Activated CD4-positive, alpha-beta memory T cell treated with anti-CD3 and anti-CD28 coated beads, Interleukin-2, amount 10 ng/mL, durations not matched to agents 7 days and 5 days (primary cell): Measurements from ENCODE around the gene ASCL5. TPM values are rescaled to one million over a fixed set of nuclear protein-coding genes. Genes with fewer than 3 reads are reported as not detected.
A peak's percentile ranks its signal among the peaks of the same experiment; 100 is the strongest.

Experiments
- CTCF ChIA-PET: fragments of 350-600 bp; sonication (Branson Sonifier 250); formaldehyde crosslinking; loops from one replicate; lab custom pipeline; 2021; ENCODE audit warnings: antibody characterized with exemption, inconsistent platforms; lab: Charles Lee
- POLR2A ChIA-PET: fragments of 350-600 bp; sonication (Branson Sonifier 250); formaldehyde crosslinking; loops from one replicate; lab custom pipeline; 2021; ENCODE audit warnings: antibody characterized with exemption; lab: Charles Lee
- DNase-seq: peaks from one replicate; pipeline ENCODE4 v3.0.0-alpha.2; 2020
- H3K27ac Mint-ChIP-seq: one replicate; pipeline ENCODE4 v1.8.0; 2021; ENCODE audit warnings: mild to moderate bottlenecking, mixed read lengths
- H3K27me3 Mint-ChIP-seq: one replicate; pipeline ENCODE4 v1.8.0; 2021; ENCODE audit warnings: mixed read lengths
- H3K36me3 Mint-ChIP-seq: one replicate; pipeline ENCODE4 v1.8.0; 2021; ENCODE audit warnings: low read depth, mixed read lengths
- H3K4me1 Mint-ChIP-seq: one replicate; pipeline ENCODE4 v1.8.0; 2021; ENCODE audit warnings: mixed read lengths
- H3K4me3 Mint-ChIP-seq: one replicate; pipeline ENCODE4 v1.8.0; 2021; ENCODE audit warnings: mild to moderate bottlenecking, mixed read lengths
- H3K9me3 Mint-ChIP-seq: one replicate; pipeline ENCODE4 v1.8.0; 2021; ENCODE audit warnings: mixed read lengths
- total RNA-seq, 2 experiments: library from RNA; stranded (reverse); gene quantifications; one replicate each; pipeline ENCODE4 v1.2.3, GENCODE V29; 2021

ASCL5 gene
- total RNA-seq: not detected

- H3K9me3 Mint-ChIP-seq: no peaks in the 10 kb centered on the region
- CTCF ChIA-PET: interaction anchor here (1.2 kb wide), 1 partner anchor 13 kb away, joined by 4 read pairs; no protein-coding TSS in a partner anchor
- H3K27me3 Mint-ChIP-seq: peaks cover 16% of the 10 kb centered on the region
- H3K36me3 Mint-ChIP-seq: no peaks in the 10 kb centered on the region
- no peaks in the 10 kb centered on the region for H3K4me1 Mint-ChIP-seq
- no peak within 1 kb of the TSS for H3K27ac Mint-ChIP-seq
- no peak for DNase-seq
- POLR2A ChIA-PET: no interaction called here
- H3K4me3 Mint-ChIP-seq: no peak within 1 kb of the TSS
Measured at GRCh38 chr1:201126832-201127754, at the start of gene ASCL5. Gene ASCL5, minus strand, starts transcription at chr1:201127184. Its CDS starts 11,812 bp downstream, at chr1:201115372.

DNA sequence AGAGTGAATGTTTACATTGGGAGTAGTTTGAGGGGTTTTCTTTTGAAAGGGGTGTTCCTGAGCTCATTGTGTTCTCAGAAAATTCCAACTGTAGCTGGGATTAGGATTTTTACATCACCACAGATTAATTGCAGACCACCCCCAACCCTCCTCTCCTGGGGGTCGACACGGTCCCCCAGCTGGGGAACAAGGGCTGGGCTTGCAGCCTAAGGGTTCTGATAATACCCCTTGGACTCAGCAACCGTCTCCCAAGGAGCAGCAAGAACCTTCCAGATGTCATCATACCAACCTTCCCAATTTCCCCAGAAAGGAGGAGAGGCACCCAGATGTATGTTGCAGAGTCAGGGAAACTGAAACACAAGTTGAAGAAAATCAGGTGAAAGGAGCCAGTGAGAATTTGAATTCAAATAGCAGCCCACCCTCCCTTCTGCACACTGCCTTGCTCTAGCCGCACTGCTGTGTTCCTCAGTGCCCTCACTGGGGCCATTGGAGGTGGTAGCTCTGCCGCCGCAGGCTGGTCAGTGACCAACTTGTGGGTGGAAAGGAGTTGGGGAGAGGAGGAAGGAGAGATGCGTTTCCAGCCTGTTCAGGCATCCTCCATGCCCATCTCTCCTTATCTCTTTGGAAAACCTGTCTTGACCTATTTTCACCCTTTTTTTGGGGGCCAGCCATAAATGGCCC is 49.0 kb upstream of the ASCL5 start:
- no peak overlapping the region for H3K4me3 Mint-ChIP-seq
- no peak overlapping the region for H3K27ac Mint-ChIP-seq
- H3K27me3 Mint-ChIP-seq: peaks cover 19% of the 10 kb centered on the region
- no peaks in the 10 kb centered on the region for H3K9me3 Mint-ChIP-seq
- ChIA-PET POLR2A (no interaction called here), CTCF (no interaction called here)
- DNase-seq: no peak
- H3K4me1 Mint-ChIP-seq: peaks cover 12% of the 10 kb centered on the region
- no peaks in the 10 kb centered on the region for H3K36me3 Mint-ChIP-seq

GRCh38 chr1:201173736-201174135 is 46.8 kb upstream of the ASCL5 start:
- CTCF ChIA-PET: no interaction called here
- no peaks in the 10 kb centered on the region for H3K9me3 Mint-ChIP-seq
- H3K27me3 Mint-ChIP-seq: peaks cover 12% of the 10 kb centered on the region
- H3K27ac Mint-ChIP-seq: no peak overlapping the region
- no peaks in the 10 kb centered on the region for H3K36me3 Mint-ChIP-seq
- POLR2A ChIA-PET: interaction anchor here (0.7 kb wide), 1 partner anchor 25 kb away, joined by 3 read pairs; no protein-coding TSS in a partner anchor
- DNase-seq: no peak
- peaks cover 16% of the 10 kb centered on the region for H3K4me1 Mint-ChIP-seq
- H3K4me3 Mint-ChIP-seq: no peak overlapping the region

GRCh38 chr1:201172999-201173610 is 46.1 kb upstream of the ASCL5 start:
- ChIA-PET POLR2A (no interaction called here), CTCF (interaction anchor here (1.1 kb wide), 1 partner anchor 23 kb away, joined by 5 read pairs; no protein-coding TSS in a partner anchor)
- Mint-ChIP-seq H3K9me3 (no peaks in the 10 kb centered on the region), H3K4me1 (peaks cover 16% of the 10 kb centered on the region), H3K4me3 (no peak overlapping the region), H3K36me3 (no peaks in the 10 kb centered on the region), H3K27ac (no peak overlapping the region), H3K27me3 (peaks cover 12% of the 10 kb centered on the region)
- no peak for DNase-seq

DNA sequence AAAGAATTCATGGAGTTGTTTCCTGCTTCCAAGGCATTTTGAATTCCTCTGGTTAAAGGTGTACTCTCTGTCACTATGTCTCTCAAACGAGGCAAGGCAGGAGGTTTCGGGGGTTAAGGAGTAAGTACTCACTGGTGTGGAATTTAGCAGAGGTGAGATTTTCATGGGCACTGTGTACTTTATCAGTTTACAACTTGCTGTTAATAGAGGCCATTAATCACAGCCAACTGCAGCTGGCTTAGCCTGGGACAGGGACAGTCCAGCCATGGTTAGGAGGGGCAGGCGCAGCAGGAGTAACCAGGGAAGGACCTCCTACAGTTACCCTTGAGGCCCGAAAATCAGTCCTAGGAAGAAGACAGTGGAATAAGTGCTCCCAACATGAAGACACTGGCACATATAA is 45.3 kb upstream of the ASCL5 start:
- H3K36me3 Mint-ChIP-seq: no peaks in the 10 kb centered on the region
- ChIA-PET CTCF (interaction anchor here (1.1 kb wide), 1 partner anchor 23 kb away, joined by 5 read pairs; no protein-coding TSS in a partner anchor), POLR2A (no interaction called here)
- H3K9me3 Mint-ChIP-seq: no peaks in the 10 kb centered on the region
- no peak overlapping the region for H3K27ac Mint-ChIP-seq
- no peak overlapping the region for H3K4me3 Mint-ChIP-seq
- peaks cover 17% of the 10 kb centered on the region for H3K27me3 Mint-ChIP-seq
- peaks cover 16% of the 10 kb centered on the region for H3K4me1 Mint-ChIP-seq
- DNase-seq: no peak

- peak; percentile 33 for DNase-seq
- no peaks in the 10 kb centered on the region for H3K36me3 Mint-ChIP-seq
- POLR2A ChIA-PET: interaction anchor here (1.0 to 1.6 kb wide), 2 partner anchors 15 to 17 kb away, joined by 3 read pairs; partner anchors contain the start of gene TMEM9
- no peak overlapping the region for H3K27ac Mint-ChIP-seq
- H3K4me3 Mint-ChIP-seq: peak overlapping the region; percentile 66
- CTCF ChIA-PET: interaction anchor here (1.3 kb wide), 1 partner anchor 22 kb away, joined by 3 read pairs; no protein-coding TSS in a partner anchor
- no peaks in the 10 kb centered on the region for H3K9me3 Mint-ChIP-seq
- peaks cover 16% of the 10 kb centered on the region for H3K4me1 Mint-ChIP-seq
- H3K27me3 Mint-ChIP-seq: peaks cover 21% of the 10 kb centered on the region
Measured at GRCh38 chr1:201171063-201172036, 44.4 kb upstream of the ASCL5 start.

- ChIA-PET CTCF (interaction anchor here (1.3 kb wide), 1 partner anchor 21 kb away, joined by 3 read pairs; no protein-coding TSS in a partner anchor), POLR2A (interaction anchor here (1.0 to 1.6 kb wide), 2 partner anchors 14 to 17 kb away, joined by 3 read pairs; partner anchors contain the start of gene TMEM9)
- Mint-ChIP-seq H3K4me3 (peak overlapping the region; percentile 66), H3K27me3 (peaks cover 25% of the 10 kb centered on the region), H3K36me3 (no peaks in the 10 kb centered on the region), H3K9me3 (no peaks in the 10 kb centered on the region), H3K4me1 (peaks cover 16% of the 10 kb centered on the region), H3K27ac (no peak overlapping the region)
- DNase-seq: peak; percentile 74
Measured at GRCh38 chr1:201170533-201171062, 43.6 kb upstream of the ASCL5 start.

DNA sequence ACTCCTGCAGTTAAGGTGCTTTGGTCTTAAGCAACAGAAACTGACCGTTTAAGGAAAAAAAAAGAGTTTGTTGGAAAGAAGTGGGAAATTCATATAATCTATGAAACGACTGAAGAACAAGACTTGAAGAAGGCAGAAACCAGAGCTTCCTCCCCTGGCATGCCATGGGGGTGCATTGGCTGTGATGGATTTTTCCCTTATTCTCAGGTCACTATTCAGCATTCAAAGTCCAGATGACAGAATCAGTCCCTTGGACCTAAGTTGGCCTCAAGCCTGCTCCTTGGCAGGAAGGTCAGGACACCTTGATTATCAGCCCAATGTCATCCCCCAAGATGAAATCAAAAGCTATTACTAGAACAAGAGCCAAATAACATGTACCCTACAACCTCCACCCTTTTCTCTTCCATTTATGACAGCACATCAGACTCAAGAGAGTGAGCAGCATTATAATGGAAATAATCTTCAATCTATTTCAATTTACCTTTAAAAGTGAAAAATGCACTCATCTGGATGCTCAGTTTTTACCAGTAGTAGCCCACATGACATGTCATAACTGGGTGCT is 43.1 kb upstream of the ASCL5 start:
- no peak for DNase-seq
- Mint-ChIP-seq H3K27me3 (peaks cover 25% of the 10 kb centered on the region), H3K27ac (no peak overlapping the region), H3K4me3 (peak overlapping the region; percentile 66), H3K36me3 (no peaks in the 10 kb centered on the region), H3K9me3 (no peaks in the 10 kb centered on the region), H3K4me1 (peaks cover 16% of the 10 kb centered on the region)
- POLR2A ChIA-PET: interaction anchor here (1.0 to 1.6 kb wide), 2 partner anchors 14 to 15 kb away, joined by 3 read pairs; no protein-coding TSS in a partner anchor
- CTCF ChIA-PET: interaction anchor here (0.9 to 1.3 kb wide), 2 partner anchors 21 to 51 kb away, joined by 3 to 5 read pairs; no protein-coding TSS in a partner anchor

DNA sequence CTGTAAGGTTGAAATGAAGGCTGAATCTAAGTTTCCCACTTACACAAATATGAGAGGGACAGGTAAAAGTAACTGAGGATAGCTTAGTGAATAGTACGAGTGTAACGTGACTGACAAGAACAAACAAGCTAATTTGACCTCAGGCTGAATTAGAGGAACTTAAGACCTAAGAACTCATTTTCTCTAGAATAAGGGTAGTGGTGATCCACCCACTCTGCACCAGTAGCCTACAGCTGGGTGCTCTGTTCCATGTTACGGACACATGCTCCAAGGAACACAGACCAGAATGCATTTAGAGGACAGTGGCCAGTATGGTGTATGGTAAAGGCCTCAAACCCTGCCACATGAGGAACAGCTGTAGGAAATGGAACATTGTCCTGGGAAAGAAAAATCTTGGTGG is 42.2 kb upstream of the ASCL5 start:
- no peaks in the 10 kb centered on the region for H3K9me3 Mint-ChIP-seq
- POLR2A ChIA-PET: interaction anchor here (1.0 kb wide), 1 partner anchor 14 kb away, joined by 3 read pairs; no protein-coding TSS in a partner anchor
- CTCF ChIA-PET: interaction anchor here (0.6 to 1.7 kb wide), 5 partner anchors 10 to 54 kb away, joined by 3 to 5 read pairs (median 3); partner anchors contain the start of gene TMEM9
- peaks cover 16% of the 10 kb centered on the region for H3K4me1 Mint-ChIP-seq
- H3K4me3 Mint-ChIP-seq: no peak overlapping the region
- H3K27ac Mint-ChIP-seq: no peak overlapping the region
- DNase-seq: no peak
- H3K36me3 Mint-ChIP-seq: no peaks in the 10 kb centered on the region
- peaks cover 28% of the 10 kb centered on the region for H3K27me3 Mint-ChIP-seq

DNA sequence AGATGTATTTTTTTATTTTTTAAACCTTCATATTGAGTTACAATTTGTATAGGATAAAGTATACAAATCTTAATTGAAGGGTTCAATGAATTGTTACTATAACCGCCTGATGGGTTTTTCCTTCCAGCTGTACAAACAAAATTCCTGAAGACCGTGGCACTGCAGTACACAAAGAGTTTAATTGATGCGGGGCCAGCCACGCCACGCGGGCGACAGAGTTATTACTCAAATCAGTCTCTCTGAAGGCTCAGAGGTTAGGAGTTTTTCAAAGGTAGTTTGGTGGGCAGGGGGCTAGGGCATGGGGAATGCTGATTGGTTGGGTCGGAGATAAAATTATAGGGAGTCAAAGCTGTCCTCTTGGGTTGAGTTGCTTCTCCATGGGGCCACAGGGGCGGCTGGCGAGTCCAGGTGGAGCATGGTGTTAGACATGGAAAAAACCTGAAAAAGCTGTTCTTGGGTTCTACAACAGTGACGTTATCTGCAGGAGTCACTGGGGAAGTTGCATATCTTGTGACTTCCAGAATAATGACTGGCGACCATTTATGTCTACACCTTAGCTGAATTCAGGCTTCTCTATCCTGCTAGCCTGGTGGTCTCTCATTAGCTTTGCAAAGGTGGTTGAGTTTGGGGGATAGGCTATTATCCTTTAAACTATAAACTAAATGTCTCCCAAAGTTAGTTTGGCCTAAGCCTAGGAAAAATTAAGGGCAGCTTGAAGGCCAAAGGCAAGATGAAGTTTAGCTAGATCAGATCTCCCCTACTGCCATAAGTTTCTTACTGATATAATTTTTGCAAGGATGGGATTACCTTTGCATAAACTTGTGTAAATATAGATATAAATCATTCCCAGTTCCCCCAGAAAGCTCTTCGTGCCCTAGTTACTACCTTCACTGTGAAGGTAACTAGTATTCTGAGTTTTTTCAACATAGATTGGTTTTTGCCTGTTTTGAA is 40.3 kb upstream of the ASCL5 start:
- ChIA-PET CTCF (interaction anchor here (1.0 to 1.7 kb wide), 3 partner anchors 12 to 542 kb away, joined by 3 to 7 read pairs (median 3); partner anchors contain the start of gene TMEM9), POLR2A (no interaction called here)
- Mint-ChIP-seq H3K4me3 (no peak overlapping the region), H3K36me3 (no peaks in the 10 kb centered on the region), H3K4me1 (peaks cover 12% of the 10 kb centered on the region), H3K9me3 (no peaks in the 10 kb centered on the region), H3K27me3 (peaks cover 33% of the 10 kb centered on the region), H3K27ac (no peak overlapping the region)
- DNase-seq: no peak
